ENCODE data around the gene ZNF10.

The ZNF10 gene

GRCh38 chr12:133108150-133108549 lies 22.3 kb upstream of the ZNF10 start:
- peaks cover 26% of the 10 kb centered on the region for H3K36me3 ChIP-seq
- no peak for DNase-seq
- H3K4me3 ChIP-seq (ENCODE audit: low read depth, low read length) = no peak overlapping the region
- peaks cover 24% of the 10 kb centered on the region for H3K9me3 ChIP-seq
- TF ChIP-seq CTCF (IDR thresholded peaks at IDR 0.05; ENCODE audit: low read depth, low read length) = no peak
- H3K27me3 ChIP-seq = no peaks in the 10 kb centered on the region
- no peaks in the 10 kb centered on the region for H3K4me1 ChIP-seq

GRCh38 chr12:133120385-133121191 lies 9.8 kb upstream of the ZNF10 start:
- no peak for DNase-seq
- no peak for TF ChIP-seq CTCF (IDR thresholded peaks at IDR 0.05; ENCODE audit: low read depth, low read length)
- H3K4me1 ChIP-seq = no peaks in the 10 kb centered on the region
- H3K36me3 ChIP-seq = peaks cover 40% of the 10 kb centered on the region
- peaks cover 25% of the 10 kb centered on the region for H3K9me3 ChIP-seq
- no peak overlapping the region for H3K4me3 ChIP-seq (ENCODE audit: low read depth, low read length)
- no peaks in the 10 kb centered on the region for H3K27me3 ChIP-seq

GRCh38 chr12:133124674-133125073 lies 5.8 kb upstream of the ZNF10 start:
- peaks cover 6% of the 10 kb centered on the region; the same call in 1 of the 2 replicates for H3K9me3 ChIP-seq
- no peaks in the 10 kb centered on the region for H3K4me1 ChIP-seq
- no peak overlapping the region for H3K4me3 ChIP-seq (ENCODE audit: low read depth, low read length)
- H3K27me3 ChIP-seq = no peaks in the 10 kb centered on the region
- DNase-seq = no peak
- no peak for TF ChIP-seq CTCF (IDR thresholded peaks at IDR 0.05; ENCODE audit: low read depth, low read length)
- peaks cover 22% of the 10 kb centered on the region for H3K36me3 ChIP-seq

- peaks cover 6% of the 10 kb centered on the region; the same call in 1 of the 2 replicates for H3K9me3 ChIP-seq
- DNase-seq = no peak
- peaks cover 3% of the 10 kb centered on the region for H3K36me3 ChIP-seq
- no peaks in the 10 kb centered on the region for H3K27me3 ChIP-seq
- TF ChIP-seq CTCF (IDR thresholded peaks at IDR 0.05; ENCODE audit: low read depth, low read length) = no peak
- H3K4me3 ChIP-seq (ENCODE audit: low read depth, low read length) = peak overlapping the region; percentile 83
- no peaks in the 10 kb centered on the region for H3K4me1 ChIP-seq
Observed at GRCh38 chr12:133129368-133130037, 924 bp upstream of the ZNF10 start.

GRCh38 chr12:133130808-133131128 lies 341 bp downstream of the ZNF10 start:
- peaks cover 3% of the 10 kb centered on the region for H3K36me3 ChIP-seq

More at GRCh38 chr12:133130808-133131128, 341 bp downstream of the ZNF10 start:
- Histone ChIP-seq H3K9me3 (peaks cover 6% of the 10 kb centered on the region; the same call in 1 of the 2 replicates), H3K4me3 (ENCODE audit: low read depth, low read length) (peak overlapping the region; percentile 83), H3K27me3 (no peaks in the 10 kb centered on the region), H3K4me1 (no peaks in the 10 kb centered on the region)
- peak; percentile 28 for DNase-seq
- TF ChIP-seq CTCF (IDR thresholded peaks at IDR 0.05; ENCODE audit: low read depth, low read length) = no peak

Data from BE2C (cell line).